ENCODE results near the gene LGALS7B. TPM values are rescaled to one million over a fixed set of nuclear protein-coding genes. Genes with fewer than 3 reads are reported as not detected.

LGALS7B gene
- total RNA-seq, 1 experiment from 2014 or later = 1.2 TPM

GRCh38 chr19:38838986-38839761 lies 50.2 kb downstream of the LGALS7B start (continued):
- TF ChIP-seq ZMAT4 (CRISPR knock-in tag; IDR thresholded peaks at IDR 0.05) = no peak

- no peak overlapping the region for H3K4me3 Mint-ChIP-seq
- H3K27ac Mint-ChIP-seq = no peak overlapping the region
- no peak for TF ChIP-seq ZSCAN18 (CRISPR knock-in tag; IDR thresholded peaks at IDR 0.05)
- CTCF ChIA-PET = no interaction called here
- H3K27me3 Mint-ChIP-seq (ENCODE audit: low read depth) = no peaks in the 10 kb centered on the region
- DNase-seq (ENCODE audit: low spot score) (no peak), ATAC-seq (no peak)
- H3K9me3 Mint-ChIP-seq = no peaks in the 10 kb centered on the region
- peaks cover 92% of the 10 kb centered on the region for H3K36me3 Mint-ChIP-seq
- POLR2A ChIA-PET = no interaction called here
- H3K4me1 Mint-ChIP-seq = no peaks in the 10 kb centered on the region
Measured at GRCh38 chr19:38839816-38840582, 51.0 kb downstream of the LGALS7B start.

GRCh38 chr19:38840583-38840968 lies 51.6 kb downstream of the LGALS7B start:
- DNase-seq (ENCODE audit: low spot score) (no peak), ATAC-seq (no peak)
- Mint-ChIP-seq H3K27ac (peak overlapping the region; percentile 79), H3K4me1 (peaks cover 3% of the 10 kb centered on the region; the same call in 1 of the 2 replicates), H3K9me3 (no peaks in the 10 kb centered on the region), H3K27me3 (ENCODE audit: low read depth) (no peaks in the 10 kb centered on the region), H3K36me3 (peaks cover 94% of the 10 kb centered on the region), H3K4me3 (no peak overlapping the region)
- TF ChIP-seq PRRX2 (CRISPR knock-in tag; IDR thresholded peaks at IDR 0.05) (0 out of 2 replicates have a peak, but pooled peaks have one; percentile 31), GTF2I (CRISPR knock-in tag; conservative IDR thresholded peaks at IDR 0.05) (no peak), NFATC4 (CRISPR knock-in tag; IDR thresholded peaks at IDR 0.05) (no peak), SMAD4 (CRISPR knock-in tag; IDR thresholded peaks at IDR 0.05) (no peak), MYBL2 (CRISPR knock-in tag; IDR thresholded peaks at IDR 0.05) (no peak), CREM (CRISPR knock-in tag; IDR thresholded peaks at IDR 0.05) (no peak), NFYB (CRISPR knock-in tag; conservative IDR thresholded peaks at IDR 0.05; ENCODE audit: low read depth) (no peak), ETV6 (CRISPR knock-in tag; IDR thresholded peaks at IDR 0.05) (no peak), RELA (CRISPR knock-in tag; IDR thresholded peaks at IDR 0.05; ENCODE audit: borderline replicate concordance) (no peak), EMX1 (CRISPR knock-in tag; IDR thresholded peaks at IDR 0.05) (no peak), ZNF416 (CRISPR knock-in tag; IDR thresholded peaks at IDR 0.05) (no peak), SOX15 (CRISPR knock-in tag; IDR thresholded peaks at IDR 0.05) (no peak), ATF6 (CRISPR knock-in tag; IDR thresholded peaks at IDR 0.05) (no peak), ATF2 (CRISPR knock-in tag; IDR thresholded peaks at IDR 0.05; ENCODE audit: borderline replicate concordance, low read depth) (no peak), ZNF263 (CRISPR knock-in tag; IDR thresholded peaks at IDR 0.05; ENCODE audit: low read depth) (no peak), ZNF671 (CRISPR knock-in tag; IDR thresholded peaks at IDR 0.05) (peak; percentile 22; the same call in 1 of the 2 replicates), NFE2L1 (CRISPR knock-in tag; IDR thresholded peaks at IDR 0.05) (no peak)
- POLR2A ChIA-PET = interaction anchor here (0.8 kb wide), 1 partner anchor 9 kb away, joined by 4 read pairs; the partner anchor contains the start of gene ECH1
- CTCF ChIA-PET = no interaction called here

Other genes with a start within 250 kb of the LGALS7B start
- 14.0 to 25.0 TPM (median 24.5 TPM) in 3 replicates for gene MAP4K1, start 171.2 kb upstream of the LGALS7B start, total RNA-seq (2021)
- 389 to 416 TPM (median 410 TPM) in 3 replicates for gene EIF3K, start 170.0 kb upstream of the LGALS7B start, total RNA-seq (2021)
- 484 to 511 TPM (median 506 TPM) in 3 replicates for gene ACTN4, start 141.6 kb upstream of the LGALS7B start, total RNA-seq (2021)
- 9.6 to 9.9 TPM (median 9.8 TPM) in 3 replicates for gene CAPN12, start 44.7 kb upstream of the LGALS7B start, total RNA-seq (2021)
- 2.3 TPM in 1 of 3 replicates, not detected in the others for gene LGALS7, start 15.7 kb upstream of the LGALS7B start, total RNA-seq (2021)
- 1.1 to 1.5 TPM (median 1.4 TPM) in 3 replicates for gene LGALS4, start 23.7 kb downstream of the LGALS7B start, total RNA-seq (2021)
- 139 to 162 TPM (median 161 TPM) in 3 replicates for gene ECH1, start 42.6 kb downstream of the LGALS7B start, total RNA-seq (2021)
- 680 to 779 TPM (median 683 TPM) in 3 replicates for gene HNRNPL, start 60.8 kb downstream of the LGALS7B start, total RNA-seq (2021)
- gene RINL, start 89.1 kb downstream of the LGALS7B start, total RNA-seq (2021) = 12.6 to 14.6 TPM (median 14.5 TPM) in 3 replicates
- 9.5 to 10.7 TPM (median 10.2 TPM) in 3 replicates for gene SIRT2, start 110.4 kb downstream of the LGALS7B start, total RNA-seq (2021)
- 29.6 to 39.8 TPM (median 30.6 TPM) in 3 replicates for gene NFKBIB, start 110.8 kb downstream of the LGALS7B start, total RNA-seq (2021)
- gene CCER2, start 123.0 kb downstream of the LGALS7B start, total RNA-seq (2021) = 0.77 to 1.1 TPM (median 0.98 TPM) in 3 replicates
- gene SARS2, start 141.6 kb downstream of the LGALS7B start, total RNA-seq (2021) = 66.4 to 74.7 TPM (median 69.6 TPM) in 3 replicates
- gene MRPS12, start 141.7 kb downstream of the LGALS7B start, total RNA-seq (2021) = 79.9 to 88.0 TPM (median 81.5 TPM) in 3 replicates
- gene FBXO17, start 186.5 kb downstream of the LGALS7B start, total RNA-seq (2021) = 16.8 to 22.2 TPM (median 18.6 TPM) in 3 replicates
- 18.9 to 22.7 TPM (median 20.0 TPM) in 3 replicates for gene FBXO27, start 243.3 kb downstream of the LGALS7B start, total RNA-seq (2021)